Panc1 (cell line): ENCODE data around the gene FSTL1.
A peak's percentile ranks its signal among the peaks of the same experiment; 100 is the strongest.

Experiments used
- POLR2AphosphoS5 ChIP-seq: IDR thresholded peaks from 2 replicates; pipeline ENCODE4 v1.6.1; 2012; ENCODE audit warnings: mild to moderate bottlenecking, low read depth, low read length, moderate library complexity
- TF ChIP-seq, protein P1 (sequence below): fragments of 450-650 bp; IDR thresholded peaks from 2 replicates; pipeline ENCODE4 v1.5.1; 2017; ENCODE audit warnings: mild to moderate bottlenecking

- TF ChIP-seq, protein P1, sequence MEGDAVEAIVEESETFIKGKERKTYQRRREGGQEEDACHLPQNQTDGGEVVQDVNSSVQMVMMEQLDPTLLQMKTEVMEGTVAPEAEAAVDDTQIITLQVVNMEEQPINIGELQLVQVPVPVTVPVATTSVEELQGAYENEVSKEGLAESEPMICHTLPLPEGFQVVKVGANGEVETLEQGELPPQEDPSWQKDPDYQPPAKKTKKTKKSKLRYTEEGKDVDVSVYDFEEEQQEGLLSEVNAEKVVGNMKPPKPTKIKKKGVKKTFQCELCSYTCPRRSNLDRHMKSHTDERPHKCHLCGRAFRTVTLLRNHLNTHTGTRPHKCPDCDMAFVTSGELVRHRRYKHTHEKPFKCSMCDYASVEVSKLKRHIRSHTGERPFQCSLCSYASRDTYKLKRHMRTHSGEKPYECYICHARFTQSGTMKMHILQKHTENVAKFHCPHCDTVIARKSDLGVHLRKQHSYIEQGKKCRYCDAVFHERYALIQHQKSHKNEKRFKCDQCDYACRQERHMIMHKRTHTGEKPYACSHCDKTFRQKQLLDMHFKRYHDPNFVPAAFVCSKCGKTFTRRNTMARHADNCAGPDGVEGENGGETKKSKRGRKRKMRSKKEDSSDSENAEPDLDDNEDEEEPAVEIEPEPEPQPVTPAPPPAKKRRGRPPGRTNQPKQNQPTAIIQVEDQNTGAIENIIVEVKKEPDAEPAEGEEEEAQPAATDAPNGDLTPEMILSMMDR, result peak; percentile 68
- peak; percentile 90 for TF ChIP-seq POLR2AphosphoS5
Measured at GRCh38 chr3:120348991-120349854, 101.6 kb downstream of the FSTL1 start, which contains the start of gene LRRC58.
